HepG2 (cell line): Measurements from ENCODE around the gene FAM169A. TPM values are rescaled to one million over a fixed set of nuclear protein-coding genes. Genes with fewer than 3 reads are reported as not detected.

Experiments used
- ATAC-seq: fragments of 200-7000 bp; cut with Tn5 transposase; 3 replicates; pipeline ENCODE4 v1.9.1; 2020; ENCODE audit warnings: mild to moderate bottlenecking, moderate library complexity
- BruUV-seq: library from RNA; stranded (reverse); fragments of 400-500 nt; replicated peaks from 2 replicates; lab custom pipeline; 2021; lab: Mats Ljungman, UMichigan
- CTCF ChIA-PET: fragments of 300-600 bp; formaldehyde crosslinking; extraction: SDS; loops from one replicate; lab custom pipeline; 2021; ENCODE audit warnings: low total read pairs, inconsistent platforms, low intra/inter-chr PET ratio; lab: Yijun Ruan, JAX
- POLR2A ChIA-PET: fragments of 350-600 bp; sonication (Branson Sonifier 250); formaldehyde crosslinking; loops from one replicate; lab custom pipeline; 2020; ENCODE audit warnings: antibody characterized with exemption, inconsistent platforms; lab: Yijun Ruan, JAX
- DNase-seq: peaks from one replicate; pipeline ENCODE4 v3.0.0-alpha.2; 2015; ENCODE audit warnings: low spot score
- FAIRE-seq: peaks from 3 replicates; lab custom pipeline; 2011; peaks lifted over from hg19 to GRCh38; lab: Jason Lieb, UNC
- H2AFZ ChIP-seq: one replicate; pipeline ENCODE4 v1.6.1; 2011; ENCODE audit warnings: low read length, inconsistent platforms
- H3K27ac ChIP-seq: fragments of 300-600 bp; 3 replicates; pipeline ENCODE4 v1.8.0; 2011; ENCODE audit warnings: mixed run types, mild to moderate bottlenecking, mixed read lengths, low read length, inconsistent platforms; ENCODE audit not compliant: insufficient read depth; ENCODE audit errors: extremely low read length
- H3K27me3 ChIP-seq, 2 experiments: fragments of 200-600 bp in 1 of 2; 2 replicates in 1 of 2; 3 replicates in 1 of 2; pipeline versions ENCODE4 v1.6.0 to v1.8.0; 2011; ENCODE audit warnings: low read length in 2 of 2, mild to moderate bottlenecking in 2 of 2, moderate library complexity in 2 of 2, inconsistent platforms in 1 of 2; ENCODE audit not compliant: insufficient read depth in 2 of 2, control insufficient read depth in 1 of 2
- H3K36me3 ChIP-seq, 2 experiments: fragments of 200-600 bp in 1 of 2; replicated peaks in 1 of 2; 2 replicates in 1 of 2; 3 replicates in 1 of 2; pipeline versions ENCODE4 v1.5.1 to v1.8.0; 2011; ENCODE audit warnings: low read length in 2 of 2, inconsistent platforms in 1 of 2; ENCODE audit not compliant: insufficient read depth in 2 of 2, control insufficient read depth in 1 of 2
- H3K4me1 ChIP-seq: 2 replicates; pipeline ENCODE4 v1.5.1; 2012; ENCODE audit warnings: low read length, inconsistent platforms; ENCODE audit not compliant: insufficient read depth
- H3K4me2 ChIP-seq: 2 replicates; pipeline ENCODE4 v1.6.0; 2011; ENCODE audit warnings: low read depth, low read length, inconsistent platforms
- H3K4me3 ChIP-seq, 3 experiments: fragments of 200-600 bp in 1 of 3; sonication (generic), shearing (Covaris generic) in 1 of 3; replicated peaks in 1 of 3; 2 replicates each; pipeline ENCODE4 v1.5.1; 2011 to 2016; ENCODE audit warnings: low read length in 3 of 3, inconsistent platforms in 2 of 3, low read depth in 2 of 3, mild to moderate bottlenecking in 2 of 3, control low read depth in 1 of 3, mixed read lengths in 1 of 3; ENCODE audit not compliant: insufficient read depth in 1 of 3
- H3K79me2 ChIP-seq: one replicate; pipeline ENCODE4 v1.6.1; 2011; ENCODE audit warnings: low read length, inconsistent platforms; ENCODE audit not compliant: insufficient read depth
- H3K9ac ChIP-seq: 2 replicates; pipeline ENCODE4 v1.6.0; 2011; ENCODE audit warnings: mild to moderate bottlenecking, low read depth, low read length, inconsistent platforms; ENCODE audit not compliant: insufficient read depth
- H3K9me3 ChIP-seq: 2 replicates; pipeline ENCODE4 v1.5.1; 2012; ENCODE audit warnings: mild to moderate bottlenecking, low read length
- H4K20me1 ChIP-seq: 2 replicates; pipeline ENCODE4 v1.6.0; 2011; ENCODE audit warnings: inconsistent platforms, mild to moderate bottlenecking, low read length, moderate library complexity; ENCODE audit not compliant: insufficient read depth
- CBX1 ChIP-seq: IDR thresholded peaks from one replicate; pipeline ENCODE4 v1.6.1; 2016; ENCODE audit warnings: antibody characterized with exemption, low read depth
- GLI4 ChIP-seq: sonication (generic); formaldehyde crosslinking; IDR thresholded peaks from 2 replicates; pipeline ENCODE4 v1.5.1; 2020; ENCODE audit warnings: missing genetic modification reagents, mild to moderate bottlenecking, moderate library complexity, borderline replicate concordance
- NR3C1 ChIP-seq: sonication (generic); formaldehyde crosslinking; IDR thresholded peaks from 2 replicates; pipeline ENCODE4 v1.4.0; 2020; ENCODE audit warnings: missing genetic modification reagents
- PLRG1 ChIP-seq: fragments of 450-650 bp; conservative IDR thresholded peaks from 2 replicates; pipeline ENCODE4 v1.6.1; 2016
- SKI ChIP-seq: fragments of 450-650 bp; IDR thresholded peaks from one replicate; pipeline ENCODE4 v1.6.1; 2018; ENCODE audit warnings: mild to moderate bottlenecking; ENCODE audit not compliant: partially characterized antibody
- ZBTB8A ChIP-seq: sonication (generic); formaldehyde crosslinking; IDR thresholded peaks from 2 replicates; pipeline ENCODE4 v1.4.0; 2020; ENCODE audit warnings: mild to moderate bottlenecking, low read depth, missing genetic modification reagents, borderline replicate concordance
- ZNF331 ChIP-seq: sonication (generic); formaldehyde crosslinking; IDR thresholded peaks from 2 replicates; pipeline ENCODE4 v1.4.0; 2020; ENCODE audit warnings: missing genetic modification reagents
- ZNF589 ChIP-seq: sonication (generic); formaldehyde crosslinking; conservative IDR thresholded peaks from 2 replicates; pipeline ENCODE4 v1.8.0; 2022; ENCODE audit warnings: mild to moderate bottlenecking, moderate library complexity, missing genetic modification reagents
- ZNF614 ChIP-seq: IDR thresholded peaks from 2 replicates; pipeline ENCODE4 v1.6.1; 2018; ENCODE audit warnings: missing biosample characterization, missing genetic modification reagents, inconsistent platforms, borderline replicate concordance
- ZNF792 ChIP-seq: IDR thresholded peaks from 2 replicates; pipeline ENCODE4 v1.6.1; 2016
- WGBS: methylation state at CpG from one replicate; pipeline ENCODE4 v1.1.6; 2017; ENCODE audit warnings: low lambda C conversion rate; 5-methylcytosine and 5-hydroxymethylcytosine counted together
- in situ Hi-C: cut with HindIII; loops from 2 replicates; pipeline ENCODE4 v1.10.0; 2017; ENCODE audit warnings: low pct_unique_long_range_greater_than_20kb; ENCODE audit not compliant: extremely low pct_ligation_motif_present
- intact Hi-C: fragments of 100-400 bp; cut with micrococcal nuclease; formaldehyde crosslinking; loops from one replicate; pipeline ENCODE4 v1.10.0; 2022; ENCODE audit not compliant: unreplicated experiment
- polyA plus RNA-seq, 8 experiments: library from polyadenylated mRNA; depleted of rRNA in 3 of 8; stranded (reverse) in 7 of 8; unstranded in 1 of 8; fragments of >200 nt; fragmentation: Illumina TruSeq in 4 of 8; extraction: Trizol in 4 of 8; gene quantifications; 2 replicates each; pipeline versions ENCODE4 v1.2.1 to v1.2.3, GENCODE V29; 2011 to 2016; ENCODE audit warnings: low read depth in 4 of 8, missing spikeins in 1 of 8, mixed read lengths in 1 of 8; ENCODE audit not compliant: insufficient read depth in 1 of 8
- total RNA-seq, 5 experiments: library from RNA; depleted of rRNA; stranded (reverse); fragments of >200 nt; fragmentation: Illumina TruSeq; extraction: Trizol; gene quantifications; 2 replicates each; pipeline ENCODE4 v1.2.3, GENCODE V29; 2016; ENCODE audit warnings: low read depth in 1 of 5
- TF ChIP-seq, protein P1 (sequence below): sonication (generic); formaldehyde crosslinking; IDR thresholded peaks from 2 replicates; pipeline ENCODE4 v1.5.1; 2020; ENCODE audit warnings: mild to moderate bottlenecking, missing genetic modification reagents, borderline replicate concordance
- TF ChIP-seq, protein P2 (sequence below): IDR thresholded peaks from 2 replicates; pipeline ENCODE4 v1.4.0; 2020; ENCODE audit warnings: mild to moderate bottlenecking, missing genetic modification reagents
- TF ChIP-seq, protein P3 (sequence below): IDR thresholded peaks from 2 replicates; pipeline ENCODE4 v1.6.1; 2012; ENCODE audit warnings: inconsistent platforms

Gene FAM169A
- total and polyA plus RNA-seq, 2 of the 13 experiments (the other 11 are each of a cell fraction or from before 2014, with no cell fraction given): 21.1 to 110 TPM

DNA sequence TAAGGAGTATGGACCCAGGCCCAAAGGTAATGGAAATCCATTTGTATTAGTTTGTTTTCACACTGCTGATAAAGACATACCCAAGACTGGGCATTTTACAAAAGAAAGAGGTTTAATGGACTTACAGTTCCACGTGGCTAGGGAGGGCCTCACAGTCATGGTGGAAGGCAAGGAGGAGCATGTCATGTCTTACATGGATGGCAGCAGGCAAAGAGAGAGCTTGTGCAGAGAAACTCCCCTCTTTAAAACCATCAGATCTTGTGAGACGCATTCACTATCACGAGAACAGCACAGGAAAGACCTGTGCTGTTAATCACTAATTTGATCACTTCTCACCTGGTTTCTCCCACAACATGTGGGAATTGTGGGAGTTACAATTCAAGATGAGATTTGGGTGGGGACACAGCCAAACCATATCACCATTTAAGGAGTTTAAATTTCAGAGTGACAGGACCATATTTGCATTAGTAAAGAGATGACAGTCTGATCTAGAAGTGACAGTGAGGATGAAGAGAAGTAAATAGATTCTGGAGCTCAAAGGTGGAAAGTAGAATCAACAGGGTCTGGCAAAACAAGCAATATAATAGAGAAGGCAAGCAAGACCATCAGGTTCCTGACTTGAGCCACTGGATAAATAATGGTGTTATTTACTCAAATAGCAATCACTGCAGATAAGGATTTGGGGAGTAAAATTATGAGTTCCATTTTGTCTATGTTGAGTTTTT is 7.5 kb upstream of the FAM169A start:
- ChIA-PET CTCF (interaction anchor here (0.6 kb wide), 1 partner anchor 43 kb away, joined by 3 read pairs; no protein-coding TSS in a partner anchor), POLR2A (interaction anchor here (0.6 to 1.2 kb wide), 2 partner anchors 38 kb away, joined by 3 to 4 read pairs; no protein-coding TSS in a partner anchor)
- H3K4me1 ChIP-seq: peaks cover 80% of the 10 kb centered on the region
- TF ChIP-seq SKI (peak; percentile 10), ZNF792 (CRISPR knock-in tag) (no peak), ZNF331 (CRISPR knock-in tag) (no peak), GLI4 (CRISPR knock-in tag) (no peak), NR3C1 (CRISPR knock-in tag) (no peak), CBX1 (no peak), PLRG1 (no peak), ZNF589 (CRISPR knock-in tag) (no peak), ZNF614 (CRISPR knock-in tag) (0 out of 2 replicates have a peak, but pooled peaks have one; percentile 54), ZBTB8A (CRISPR knock-in tag) (no peak)
- TF ChIP-seq, protein P1, sequence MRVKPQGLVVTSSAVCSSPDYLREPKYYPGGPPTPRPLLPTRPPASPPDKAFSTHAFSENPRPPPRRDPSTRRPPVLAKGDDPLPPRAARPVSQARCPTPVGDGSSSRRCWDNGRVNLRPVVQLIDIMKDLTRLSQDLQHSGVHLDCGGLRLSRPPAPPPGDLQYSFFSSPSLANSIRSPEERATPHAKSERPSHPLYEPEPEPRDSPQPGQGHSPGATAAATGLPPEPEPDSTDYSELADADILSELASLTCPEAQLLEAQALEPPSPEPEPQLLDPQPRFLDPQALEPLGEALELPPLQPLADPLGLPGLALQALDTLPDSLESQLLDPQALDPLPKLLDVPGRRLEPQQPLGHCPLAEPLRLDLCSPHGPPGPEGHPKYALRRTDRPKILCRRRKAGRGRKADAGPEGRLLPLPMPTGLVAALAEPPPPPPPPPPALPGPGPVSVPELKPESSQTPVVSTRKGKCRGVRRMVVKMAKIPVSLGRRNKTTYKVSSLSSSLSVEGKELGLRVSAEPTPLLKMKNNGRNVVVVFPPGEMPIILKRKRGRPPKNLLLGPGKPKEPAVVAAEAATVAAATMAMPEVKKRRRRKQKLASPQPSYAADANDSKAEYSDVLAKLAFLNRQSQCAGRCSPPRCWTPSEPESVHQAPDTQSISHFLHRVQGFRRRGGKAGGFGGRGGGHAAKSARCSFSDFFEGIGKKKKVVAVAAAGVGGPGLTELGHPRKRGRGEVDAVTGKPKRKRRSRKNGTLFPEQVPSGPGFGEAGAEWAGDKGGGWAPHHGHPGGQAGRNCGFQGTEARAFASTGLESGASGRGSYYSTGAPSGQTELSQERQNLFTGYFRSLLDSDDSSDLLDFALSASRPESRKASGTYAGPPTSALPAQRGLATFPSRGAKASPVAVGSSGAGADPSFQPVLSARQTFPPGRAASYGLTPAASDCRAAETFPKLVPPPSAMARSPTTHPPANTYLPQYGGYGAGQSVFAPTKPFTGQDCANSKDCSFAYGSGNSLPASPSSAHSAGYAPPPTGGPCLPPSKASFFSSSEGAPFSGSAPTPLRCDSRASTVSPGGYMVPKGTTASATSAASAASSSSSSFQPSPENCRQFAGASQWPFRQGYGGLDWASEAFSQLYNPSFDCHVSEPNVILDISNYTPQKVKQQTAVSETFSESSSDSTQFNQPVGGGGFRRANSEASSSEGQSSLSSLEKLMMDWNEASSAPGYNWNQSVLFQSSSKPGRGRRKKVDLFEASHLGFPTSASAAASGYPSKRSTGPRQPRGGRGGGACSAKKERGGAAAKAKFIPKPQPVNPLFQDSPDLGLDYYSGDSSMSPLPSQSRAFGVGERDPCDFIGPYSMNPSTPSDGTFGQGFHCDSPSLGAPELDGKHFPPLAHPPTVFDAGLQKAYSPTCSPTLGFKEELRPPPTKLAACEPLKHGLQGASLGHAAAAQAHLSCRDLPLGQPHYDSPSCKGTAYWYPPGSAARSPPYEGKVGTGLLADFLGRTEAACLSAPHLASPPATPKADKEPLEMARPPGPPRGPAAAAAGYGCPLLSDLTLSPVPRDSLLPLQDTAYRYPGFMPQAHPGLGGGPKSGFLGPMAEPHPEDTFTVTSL (CRISPR knock-in tag): peak; percentile 59; the same call in 1 of the 2 replicates
- TF ChIP-seq, protein P2, sequence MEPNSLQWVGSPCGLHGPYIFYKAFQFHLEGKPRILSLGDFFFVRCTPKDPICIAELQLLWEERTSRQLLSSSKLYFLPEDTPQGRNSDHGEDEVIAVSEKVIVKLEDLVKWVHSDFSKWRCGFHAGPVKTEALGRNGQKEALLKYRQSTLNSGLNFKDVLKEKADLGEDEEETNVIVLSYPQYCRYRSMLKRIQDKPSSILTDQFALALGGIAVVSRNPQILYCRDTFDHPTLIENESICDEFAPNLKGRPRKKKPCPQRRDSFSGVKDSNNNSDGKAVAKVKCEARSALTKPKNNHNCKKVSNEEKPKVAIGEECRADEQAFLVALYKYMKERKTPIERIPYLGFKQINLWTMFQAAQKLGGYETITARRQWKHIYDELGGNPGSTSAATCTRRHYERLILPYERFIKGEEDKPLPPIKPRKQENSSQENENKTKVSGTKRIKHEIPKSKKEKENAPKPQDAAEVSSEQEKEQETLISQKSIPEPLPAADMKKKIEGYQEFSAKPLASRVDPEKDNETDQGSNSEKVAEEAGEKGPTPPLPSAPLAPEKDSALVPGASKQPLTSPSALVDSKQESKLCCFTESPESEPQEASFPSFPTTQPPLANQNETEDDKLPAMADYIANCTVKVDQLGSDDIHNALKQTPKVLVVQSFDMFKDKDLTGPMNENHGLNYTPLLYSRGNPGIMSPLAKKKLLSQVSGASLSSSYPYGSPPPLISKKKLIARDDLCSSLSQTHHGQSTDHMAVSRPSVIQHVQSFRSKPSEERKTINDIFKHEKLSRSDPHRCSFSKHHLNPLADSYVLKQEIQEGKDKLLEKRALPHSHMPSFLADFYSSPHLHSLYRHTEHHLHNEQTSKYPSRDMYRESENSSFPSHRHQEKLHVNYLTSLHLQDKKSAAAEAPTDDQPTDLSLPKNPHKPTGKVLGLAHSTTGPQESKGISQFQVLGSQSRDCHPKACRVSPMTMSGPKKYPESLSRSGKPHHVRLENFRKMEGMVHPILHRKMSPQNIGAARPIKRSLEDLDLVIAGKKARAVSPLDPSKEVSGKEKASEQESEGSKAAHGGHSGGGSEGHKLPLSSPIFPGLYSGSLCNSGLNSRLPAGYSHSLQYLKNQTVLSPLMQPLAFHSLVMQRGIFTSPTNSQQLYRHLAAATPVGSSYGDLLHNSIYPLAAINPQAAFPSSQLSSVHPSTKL (CRISPR knock-in tag): peak; percentile 80
- TF ChIP-seq, protein P3, sequence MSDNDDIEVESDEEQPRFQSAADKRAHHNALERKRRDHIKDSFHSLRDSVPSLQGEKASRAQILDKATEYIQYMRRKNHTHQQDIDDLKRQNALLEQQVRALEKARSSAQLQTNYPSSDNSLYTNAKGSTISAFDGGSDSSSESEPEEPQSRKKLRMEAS: no peak

More for the DNA sequence above, 7.5 kb upstream of the FAM169A start:
- intact Hi-C loops: no loop called here
- Histone ChIP-seq H3K4me3 (no peak overlapping the region), H3K9me3 (peaks cover 10% of the 10 kb centered on the region; the same call in 1 of the 2 replicates), H3K36me3 (no peaks in the 10 kb centered on the region), H4K20me1 (no peaks in the 10 kb centered on the region), H3K4me2 (no peak overlapping the region), H3K27ac (peak overlapping the region; percentile 53), H3K27me3 (no peaks in the 10 kb centered on the region), H3K9ac (no peak overlapping the region), H3K79me2 (no peaks in the 10 kb centered on the region), H2AFZ (no peak overlapping the region)
- DNase-seq (peak; percentile 77), ATAC-seq (0 out of 3 replicates have a peak, but pooled peaks have one; percentile 8), FAIRE-seq (no peak)
- BruUV-seq: no TSS peak
- 87% methylated on average over 3 of the region's 3 CpGs for WGBS
- in situ Hi-C loops: no loop called here
